Measurements from ENCODE around the gene EYA2. TPM values are rescaled to one million over a fixed set of nuclear protein-coding genes. Genes with fewer than 3 reads are reported as not detected.

EYA2 gene
- total and polyA plus RNA-seq, 2 of the 4 experiments (the other 2 are of a cell fraction): 2.3 to 5.4 TPM

GRCh38 chr20:47216819-47217410 lies 322.3 kb downstream of the EYA2 start:
- Histone ChIP-seq H3K36me3 (ENCODE audit: control insufficient read depth, insufficient read depth, low read length) (peaks cover 51% of the 10 kb centered on the region), H3K9me1 (ENCODE audit: insufficient read depth, low read length) (peaks cover 11% of the 10 kb centered on the region), H2BK120ac (ENCODE audit: low read depth, low read length) (no peak overlapping the region), H4K20me1 (ENCODE audit: insufficient read depth, low read length) (no peaks in the 10 kb centered on the region), H2BK20ac (ENCODE audit: low read depth, low read length) (no peak overlapping the region), H3K27ac (ENCODE audit: insufficient read depth, low read length) (no peak overlapping the region), H2BK15ac (ENCODE audit: low read depth, low read length) (no peak overlapping the region), H3K27me3 (ENCODE audit: control insufficient read depth, insufficient read depth, low read length) (no peaks in the 10 kb centered on the region), H4K8ac (ENCODE audit: low read depth in 2 of 2, low read length in 2 of 2) (no peak overlapping the region), H3K23ac (ENCODE audit: low read depth, low read length) (no peak overlapping the region), H3K9ac (ENCODE audit: low read depth, low read length) (no peak overlapping the region), H3K18ac (ENCODE audit: low read depth, low read length) (no peak overlapping the region), H3K14ac (replicated peaks; ENCODE audit: low read depth, low read length) (no peak overlapping the region), H3K4me1 (ENCODE audit: control insufficient read depth, insufficient read depth, low read length) (peaks cover 2% of the 10 kb centered on the region; the same call in 1 of the 2 replicates), H3K79me1 (ENCODE audit: low read depth in 1 of 2, low read length in 2 of 2) (peaks cover 32 to 53% of the 10 kb centered on the region in 2 experiments; a peak in 3 of 4 replicates), H2AK9ac (replicated peaks; ENCODE audit: low read depth, low read length, poor library complexity) (no peak overlapping the region), H3K4me3 (ENCODE audit: insufficient read depth, low read depth, low read length) (no peak overlapping the region), H4K91ac (ENCODE audit: insufficient read depth, low read depth, low read length) (no peak overlapping the region), H4K5ac (ENCODE audit: low read depth, low read length) (no peak overlapping the region), H3K56ac (ENCODE audit: extremely low read depth, insufficient read depth, low read length) (no peak overlapping the region), H2AK5ac (ENCODE audit: low read depth, low read length) (no peak overlapping the region), H2BK5ac (ENCODE audit: low read depth, low read length, poor library complexity, severe bottlenecking) (no peak overlapping the region), H3K4ac (ENCODE audit: low read depth, low read length) (no peak overlapping the region), H3K4me2 (ENCODE audit: low read depth, low read length) (no peak overlapping the region), H3K9me3 (ENCODE audit: control insufficient read depth, insufficient read depth, low read length) (no peaks in the 10 kb centered on the region), H2AFZ (replicated peaks; ENCODE audit: low read length, poor library complexity) (no peak overlapping the region)
- no TSS peak for BruUV-seq (replicated peaks)
- in situ Hi-C loops (cut with MboI; ENCODE audit: low sequenced_read_pairs): no loop called here
- 90% methylated on average over 4 of the region's 7 CpGs; no CpG with 5 or more reads in 1 of the 2 experiments for WGBS, 2 experiments (ENCODE audit: extremely low coverage in 2 of 2, insufficient read length in 1 of 2)
- dilution Hi-C loops (cut with HindIII; ENCODE audit: low sequenced_read_pairs, unreplicated experiment): no loop called here
- ATAC-seq (ENCODE audit: low read depth) (no peak), DNase-seq (no peak)
- TF ChIP-seq FOS (IDR thresholded peaks at IDR 0.05; ENCODE audit: low read depth, low read length) (no peak), RAD21 (IDR thresholded peaks at IDR 0.05; ENCODE audit: low read length) (no peak), CTCF (conservative IDR thresholded peaks at IDR 0.05; ENCODE audit: low read depth, low read length) (no peak), MAFK (IDR thresholded peaks at IDR 0.05; ENCODE audit: low read depth, low read length) (no peak), MAZ (IDR thresholded peaks at IDR 0.05; ENCODE audit: borderline replicate concordance, low read depth, low read length) (no peak), RFX5 (IDR thresholded peaks at IDR 0.05; ENCODE audit: low read depth, low read length) (no peak), CEBPB (IDR thresholded peaks at IDR 0.05; ENCODE audit: low read depth, low read length) (no peak), BHLHE40 (IDR thresholded peaks at IDR 0.05; ENCODE audit: low read depth, low read length) (no peak), SMC3 (IDR thresholded peaks at IDR 0.05; ENCODE audit: low read depth, low read length) (no peak), MXI1 (IDR thresholded peaks at IDR 0.05; ENCODE audit: borderline replicate concordance, low read depth, low read length) (no peak), RCOR1 (IDR thresholded peaks at IDR 0.05; ENCODE audit: insufficient replicate concordance, low read length) (no peak), USF2 (IDR thresholded peaks at IDR 0.05; ENCODE audit: low read depth, low read length) (no peak), ELK1 (IDR thresholded peaks at IDR 0.05; ENCODE audit: borderline replicate concordance, low read depth, low read length) (no peak), POLR2A (IDR thresholded peaks at IDR 0.05; ENCODE audit: low read depth, low read length) (no peak), NFE2L2 (IDR thresholded peaks at IDR 0.05; ENCODE audit: low read depth, low read length) (no peak), CHD1 (IDR thresholded peaks at IDR 0.05; ENCODE audit: low read depth, low read length) (no peak)
- intact Hi-C loops (cut with micrococcal nuclease): no loop called here
- CTCF ChIA-PET: interaction anchor here (4.7 kb wide), 1 partner anchor 167 kb away, joined by 20 read pairs; no protein-coding TSS in a partner anchor
- POLR2A ChIA-PET (ENCODE audit: unreplicated experiment): interaction anchor here (0.7 kb wide), 1 partner anchor 87 kb away, joined by 20 read pairs; no protein-coding TSS in a partner anchor

Data from IMR-90 (cell line).